Myometrial cell (primary cell): ENCODE results near the gene AGFG1. TPM values are rescaled to one million over a fixed set of nuclear protein-coding genes. Genes with fewer than 3 reads are reported as not detected.

ENCODE experiments used
- total RNA-seq: library from RNA; depleted of rRNA; stranded (reverse); fragments of >200 nt; gene quantifications from 2 replicates; pipeline ENCODE4 v1.2.3, GENCODE V29; 2015

The AGFG1 gene, protein sequence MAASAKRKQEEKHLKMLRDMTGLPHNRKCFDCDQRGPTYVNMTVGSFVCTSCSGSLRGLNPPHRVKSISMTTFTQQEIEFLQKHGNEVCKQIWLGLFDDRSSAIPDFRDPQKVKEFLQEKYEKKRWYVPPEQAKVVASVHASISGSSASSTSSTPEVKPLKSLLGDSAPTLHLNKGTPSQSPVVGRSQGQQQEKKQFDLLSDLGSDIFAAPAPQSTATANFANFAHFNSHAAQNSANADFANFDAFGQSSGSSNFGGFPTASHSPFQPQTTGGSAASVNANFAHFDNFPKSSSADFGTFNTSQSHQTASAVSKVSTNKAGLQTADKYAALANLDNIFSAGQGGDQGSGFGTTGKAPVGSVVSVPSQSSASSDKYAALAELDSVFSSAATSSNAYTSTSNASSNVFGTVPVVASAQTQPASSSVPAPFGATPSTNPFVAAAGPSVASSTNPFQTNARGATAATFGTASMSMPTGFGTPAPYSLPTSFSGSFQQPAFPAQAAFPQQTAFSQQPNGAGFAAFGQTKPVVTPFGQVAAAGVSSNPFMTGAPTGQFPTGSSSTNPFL
- total RNA-seq, result 67.7 and 71.4 TPM in 2 replicates

DNA sequence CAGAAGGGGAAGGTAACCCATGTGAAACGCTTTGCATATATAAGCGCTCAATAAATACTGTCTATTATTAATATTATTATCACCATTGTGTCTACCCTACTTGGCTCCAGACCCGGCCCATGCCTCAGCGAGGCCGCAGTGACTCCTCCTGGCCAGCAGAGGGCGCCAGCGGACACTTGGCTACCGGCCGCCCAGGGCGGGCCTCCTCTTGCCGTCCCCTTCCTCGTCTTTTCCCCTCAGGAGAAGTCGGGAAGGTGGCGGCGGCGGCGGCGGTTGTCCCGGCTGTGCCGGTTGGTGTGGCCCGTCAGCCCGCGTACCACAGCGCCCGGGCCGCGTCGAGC, at the start of gene AGFG1:
Gene AGFG1 (plus strand): TSS at position 233 of the 341 bp plus-strand sequence. CDS start 266 bp downstream, outside the sequence.

DNA sequence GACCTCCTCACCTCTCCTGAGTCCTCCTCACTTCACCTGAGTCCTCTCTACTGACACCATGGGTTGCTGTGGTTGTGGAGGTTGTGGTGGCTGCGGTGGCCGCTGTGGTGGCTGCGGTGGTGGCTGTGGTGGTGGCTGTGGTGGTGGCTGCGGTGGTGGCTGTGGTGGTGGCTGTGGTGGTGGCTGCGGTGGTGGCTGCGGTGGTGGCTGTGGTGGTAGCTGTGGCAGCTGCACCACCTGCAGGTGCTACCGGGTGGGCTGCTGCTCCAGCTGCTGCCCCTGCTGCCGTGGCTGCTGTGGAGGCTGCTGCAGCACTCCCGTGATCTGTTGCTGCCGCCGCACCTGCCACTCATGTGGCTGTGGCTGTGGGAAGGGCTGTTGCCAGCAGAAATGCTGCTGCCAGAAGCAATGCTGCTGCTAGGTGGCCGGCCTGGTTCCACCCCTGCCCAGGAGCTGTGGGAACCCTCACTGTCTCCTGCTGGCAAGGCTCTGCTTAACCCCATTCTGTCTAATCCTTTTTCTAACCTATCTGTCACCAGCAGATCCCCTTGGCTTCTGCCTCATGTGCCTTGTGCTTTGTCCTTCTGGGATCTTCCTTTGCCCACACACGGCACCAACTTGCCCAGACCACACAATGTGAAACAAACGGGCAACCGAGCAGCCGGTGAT, 127.0 kb downstream of the AGFG1 start, which contains the start of gene SCYGR2:
Gene SCYGR2 (plus strand): TSS at position 59 of the 669 bp plus-strand sequence. CDS start 0 bp downstream, at position 59.

Other genes starting within 250 kb of the AGFG1 start
- 77.0 and 81.0 TPM in 2 replicates for gene MFF, start 146.9 kb upstream of the AGFG1 start, total RNA-seq
- not detected in 2 replicates for gene TM4SF20, start 92.8 kb upstream of the AGFG1 start, total RNA-seq
- gene SCYGR1, start 84.2 kb upstream of the AGFG1 start, total RNA-seq, result not detected in 2 replicates
- not detected in 2 replicates for gene SCYGR2, start 126.7 kb downstream of the AGFG1 start, total RNA-seq
- gene SCYGR3, start 142.7 kb downstream of the AGFG1 start, total RNA-seq, result not detected in 2 replicates
- not detected in 2 replicates for gene SCYGR4, start 145.3 kb downstream of the AGFG1 start, total RNA-seq
- not detected in 2 replicates for gene SCYGR5, start 194.6 kb downstream of the AGFG1 start, total RNA-seq
- gene SLC19A3, start 245.9 kb downstream of the AGFG1 start, total RNA-seq, result not detected in 2 replicates